Progenitor cell of endocrine pancreas (in vitro differentiated cells): ENCODE results near the gene SLC26A11. TPM values are rescaled to one million over a fixed set of nuclear protein-coding genes. Genes with fewer than 3 reads are reported as not detected.
"Not testable (repeated sequence)": the region's sequence is repeated elsewhere in the genome, so short reads cannot be mapped to it uniquely, and the experiment has no call there.

ENCODE experiments used
- DNase-seq: peaks from one replicate; pipeline ENCODE4 v3.0.0; 2021; ENCODE audit warnings: low spot score; ENCODE audit not compliant: unreplicated experiment
- H3K27ac Mint-ChIP-seq: 2 replicates; pipeline ENCODE4 v1.8.0; 2021; ENCODE audit warnings: mild to moderate bottlenecking, moderate library complexity, mixed read lengths
- H3K27me3 Mint-ChIP-seq: 2 replicates; pipeline ENCODE4 v1.8.0; 2021; ENCODE audit warnings: mixed read lengths
- H3K36me3 Mint-ChIP-seq: 2 replicates; pipeline ENCODE4 v1.8.0; 2022; ENCODE audit warnings: mixed read lengths; ENCODE audit not compliant: insufficient read depth
- H3K4me1 Mint-ChIP-seq: 2 replicates; pipeline ENCODE4 v1.8.0; 2021; ENCODE audit warnings: low read depth, mixed read lengths
- H3K4me3 Mint-ChIP-seq: 2 replicates; pipeline ENCODE4 v1.8.0; 2021; ENCODE audit warnings: low read depth, mild to moderate bottlenecking, moderate library complexity, mixed read lengths
- H3K9me3 Mint-ChIP-seq: 2 replicates; pipeline ENCODE4 v1.8.0; 2021; ENCODE audit warnings: low read depth, mixed read lengths
- CTCF ChIP-seq: fragments of 200-600 bp; sonication (generic); IDR thresholded peaks from one replicate; pipeline ENCODE4 v1.5.0; 2021; ENCODE audit warnings: antibody characterized with exemption, mild to moderate bottlenecking; ENCODE audit not compliant: unreplicated experiment
- total RNA-seq: library from RNA; stranded (reverse); gene quantifications from 2 replicates; pipeline ENCODE4 v1.2.1, GENCODE V29; 2021

Gene SLC26A11
- total RNA-seq, 1 donor from 2014 or later = 40.1 TPM

DNA sequence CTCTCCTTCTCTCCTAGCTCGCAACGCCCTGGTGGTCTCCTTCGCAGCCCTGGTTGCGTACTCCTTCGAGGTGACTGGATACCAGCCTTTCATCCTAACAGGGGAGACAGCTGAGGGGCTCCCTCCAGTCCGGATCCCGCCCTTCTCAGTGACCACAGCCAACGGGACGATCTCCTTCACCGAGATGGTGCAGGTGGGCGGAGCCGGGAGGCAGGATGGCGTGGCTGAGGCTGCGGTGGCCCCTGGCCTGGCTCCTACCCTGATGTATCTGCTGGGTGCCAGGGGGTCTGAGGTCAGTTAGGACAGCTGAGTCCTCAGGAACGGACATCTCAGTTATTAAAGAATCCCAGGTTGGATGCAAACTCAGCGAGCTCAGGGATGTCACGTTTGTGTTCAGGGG is 16.7 kb downstream of the SLC26A11 start:
- no peak for TF ChIP-seq CTCF

DNA sequence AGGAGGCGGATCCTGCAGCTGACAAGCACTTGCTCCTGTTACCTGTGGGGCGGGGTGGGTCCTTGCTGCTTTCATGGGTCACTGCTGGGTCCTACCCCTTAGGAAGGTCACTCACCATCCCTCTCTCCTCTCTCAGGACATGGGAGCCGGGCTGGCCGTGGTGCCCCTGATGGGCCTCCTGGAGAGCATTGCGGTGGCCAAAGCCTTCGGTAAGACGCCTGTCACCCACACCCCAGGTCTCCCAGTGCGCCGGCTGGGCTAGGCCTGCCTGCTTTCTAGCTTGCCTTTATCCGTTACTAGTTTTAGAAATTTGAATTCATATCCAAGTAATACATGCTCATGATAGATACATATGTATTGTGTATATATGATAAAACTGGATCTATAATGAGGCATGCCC is 17.2 kb downstream of the SLC26A11 start:
- H3K9me3 Mint-ChIP-seq = peaks cover 8% of the 10 kb centered on the region
- H3K27ac Mint-ChIP-seq = no peak overlapping the region
- H3K36me3 Mint-ChIP-seq = peaks cover 30% of the 10 kb centered on the region
- H3K4me3 Mint-ChIP-seq = no peak overlapping the region
- DNase-seq = no peak
- no peaks in the 10 kb centered on the region for H3K27me3 Mint-ChIP-seq
- no peaks in the 10 kb centered on the region for H3K4me1 Mint-ChIP-seq
- no peak for TF ChIP-seq CTCF

More for the DNA sequence above, 16.7 kb downstream of the SLC26A11 start:
- Mint-ChIP-seq H3K27me3 (no peaks in the 10 kb centered on the region), H3K4me3 (no peak overlapping the region), H3K36me3 (peaks cover 32% of the 10 kb centered on the region), H3K9me3 (peaks cover 8% of the 10 kb centered on the region), H3K27ac (no peak overlapping the region), H3K4me1 (no peaks in the 10 kb centered on the region)
- DNase-seq = no peak

GRCh38 chr17:80242505-80242904 is 22.3 kb downstream of the SLC26A11 start:
- H3K4me1 Mint-ChIP-seq = no peaks in the 10 kb centered on the region
- H3K9me3 Mint-ChIP-seq = no peaks in the 10 kb centered on the region
- H3K27me3 Mint-ChIP-seq = no peaks in the 10 kb centered on the region
- H3K36me3 Mint-ChIP-seq = peaks cover 18% of the 10 kb centered on the region
- H3K27ac Mint-ChIP-seq = no peak overlapping the region
- H3K4me3 Mint-ChIP-seq = no peak overlapping the region
- TF ChIP-seq CTCF = no peak
- no peak for DNase-seq

DNA sequence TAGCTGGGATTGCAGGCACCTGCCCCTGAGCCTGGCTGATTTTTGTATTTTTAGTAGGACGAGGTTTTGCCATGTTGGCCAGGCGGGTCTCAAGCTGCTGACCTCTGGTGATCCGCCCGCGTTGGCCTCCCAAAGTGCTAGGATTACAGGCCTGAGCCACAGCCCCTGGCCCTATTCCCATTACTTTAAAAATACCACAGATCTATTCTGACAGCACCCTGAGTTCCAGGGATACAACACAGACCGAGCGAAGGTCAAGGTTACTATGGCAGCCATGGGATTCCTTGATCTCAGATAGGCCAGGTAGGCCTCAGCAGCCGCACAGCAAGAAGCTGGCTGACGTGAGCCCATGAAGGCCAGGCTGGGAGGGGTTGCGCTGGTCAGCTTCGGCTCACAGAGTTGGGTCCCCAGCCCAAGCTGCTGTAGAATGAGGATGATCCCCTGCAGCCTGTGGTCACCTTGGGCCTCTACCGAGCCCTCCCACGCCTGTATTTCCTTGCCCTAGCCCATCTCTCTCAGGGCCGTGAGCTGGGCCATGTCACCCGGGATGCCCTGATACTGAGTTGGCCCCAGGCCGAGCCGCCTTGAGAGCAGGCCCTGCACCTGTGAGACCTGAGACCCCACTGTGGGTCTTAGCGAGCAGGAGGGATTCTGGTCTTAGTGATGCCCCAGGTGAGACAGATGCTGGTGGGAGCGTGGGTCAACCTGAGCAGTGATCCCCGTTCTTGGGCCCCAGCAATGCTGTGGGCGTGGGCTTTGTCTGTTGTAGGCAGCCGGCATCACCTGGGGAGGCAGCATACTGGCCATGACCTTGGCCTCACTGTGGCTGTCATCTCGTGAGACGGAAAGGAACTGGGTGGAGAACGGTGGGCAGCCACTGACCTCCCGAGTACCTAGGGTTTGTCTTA is 23.6 kb downstream of the SLC26A11 start:
- H3K4me1 Mint-ChIP-seq = no peaks in the 10 kb centered on the region
- H3K27ac Mint-ChIP-seq = no peak overlapping the region
- no peak for DNase-seq
- no peaks in the 10 kb centered on the region for H3K9me3 Mint-ChIP-seq
- peaks cover 11% of the 10 kb centered on the region for H3K36me3 Mint-ChIP-seq
- H3K27me3 Mint-ChIP-seq = no peaks in the 10 kb centered on the region
- H3K4me3 Mint-ChIP-seq = no peak overlapping the region
- no peak for TF ChIP-seq CTCF

GRCh38 chr17:80244448-80244847 is 24.2 kb downstream of the SLC26A11 start:
- not testable (repeated sequence) for H3K4me1 Mint-ChIP-seq, H3K27ac Mint-ChIP-seq, H3K4me3 Mint-ChIP-seq, H3K27me3 Mint-ChIP-seq, DNase-seq, H3K9me3 Mint-ChIP-seq
- H3K36me3 Mint-ChIP-seq = peaks cover 14% of the 10 kb centered on the region
